B cell (primary cell): ENCODE measurements around the gene USH2A. TPM values are rescaled to one million over a fixed set of nuclear protein-coding genes. Genes with fewer than 3 reads are reported as not detected.

Source experiments
- ATAC-seq: fragments of 200-7000 bp; cut with Tn5 transposase; one replicate; pipeline ENCODE4 v1.10.0; 2021; ENCODE audit warnings: low read depth, mild to moderate bottlenecking, moderate number of reproducible peaks, moderate library complexity
- CTCF ChIA-PET: fragments of 350-600 bp; sonication (Branson Sonifier 250); formaldehyde crosslinking; loops from one replicate; lab custom pipeline; 2021; ENCODE audit warnings: antibody characterized with exemption, inconsistent platforms; lab: Charles Lee
- POLR2A ChIA-PET: fragments of 350-600 bp; sonication (Branson Sonifier 250); formaldehyde crosslinking; loops from one replicate; lab custom pipeline; 2021; ENCODE audit warnings: antibody characterized with exemption; lab: Charles Lee
- DNase-seq: peaks from one replicate; pipeline ENCODE4 v3.0.0; 2013
- H2AFZ ChIP-seq: 2 replicates; pipeline ENCODE4 v1.6.1; 2012; ENCODE audit warnings: mild to moderate bottlenecking, low read depth, low read length; ENCODE audit not compliant: insufficient read depth, poor library complexity, severe bottlenecking
- H3K27ac ChIP-seq, 2 donors: 1 replicate in 1 of 2; 2 replicates in 1 of 2; pipeline ENCODE4 v1.5.1; 2012 to 2013; ENCODE audit warnings: low read length in 2 of 2, mild to moderate bottlenecking in 2 of 2, moderate library complexity in 1 of 2
- H3K27me3 ChIP-seq, 4 experiments: fragments of 200-600 bp in 1 of 4; sonication (generic) in 1 of 4; replicated peaks in 1 of 4; 1 replicate in 2 of 4; 2 replicates in 2 of 4; pipeline versions ENCODE4 v1.6.1 to v1.7.0; 2013 to 2016; ENCODE audit warnings: low read length in 3 of 4, mild to moderate bottlenecking in 2 of 4, mixed read lengths in 1 of 4, moderate library complexity in 1 of 4; ENCODE audit not compliant: insufficient read depth in 4 of 4, control insufficient read depth in 3 of 4; ENCODE audit errors: control extremely low read depth in 1 of 4
- H3K36me3 ChIP-seq, 2 experiments: replicated peaks in 1 of 2; 1 replicate in 1 of 2; 2 replicates in 1 of 2; pipeline versions ENCODE4 v1.6.1 to v1.7.1; 2013; ENCODE audit warnings: low read length in 1 of 2; ENCODE audit not compliant: insufficient read depth in 2 of 2, control insufficient read depth in 1 of 2; ENCODE audit errors: control extremely low read depth in 1 of 2, extremely low read depth in 1 of 2
- H3K4me1 ChIP-seq, 2 donors: fragments of 200-600 bp in 1 of 2; sonication (generic) in 1 of 2; 1 replicate in 1 of 2; 2 replicates in 1 of 2; pipeline versions ENCODE4 v1.5.1 to v1.6.1; 2013 to 2017; ENCODE audit warnings: low read length in 2 of 2; ENCODE audit not compliant: control insufficient read depth in 2 of 2, insufficient read depth in 2 of 2
- H3K4me2 ChIP-seq: replicated peaks from 2 replicates; pipeline ENCODE3; 2012; ENCODE audit warnings: mild to moderate bottlenecking, low read depth, low read length; ENCODE audit not compliant: poor library complexity, severe bottlenecking
- H3K4me3 ChIP-seq, 5 experiments: fragments of 200-600 bp in 1 of 5; sonication (generic) in 1 of 5; 1 replicate in 3 of 5; 2 replicates in 2 of 5; pipeline versions ENCODE4 v1.5.1 to v1.7.0; 2011 to 2016; ENCODE audit warnings: low read length in 4 of 5, mild to moderate bottlenecking in 4 of 5, low read depth in 2 of 5, control low read depth in 1 of 5, moderate library complexity in 1 of 5; ENCODE audit not compliant: insufficient read depth in 1 of 5; ENCODE audit errors: control extremely low read depth in 1 of 5, extremely low read depth in 1 of 5
- H3K79me2 ChIP-seq: fragments of 200-600 bp; sonication (generic); one replicate; pipeline ENCODE4 v1.6.0; 2016; ENCODE audit warnings: low read length; ENCODE audit not compliant: control insufficient read depth, insufficient read depth
- H3K9ac ChIP-seq: fragments of 200-600 bp; sonication (generic); 2 replicates; pipeline ENCODE4 v1.6.1; 2017; ENCODE audit warnings: mild to moderate bottlenecking, low read length, moderate library complexity
- H3K9me3 ChIP-seq, 3 donors: one replicate each; pipeline versions ENCODE4 v1.6.1 to v1.7.1; 2013; ENCODE audit warnings: low read length in 2 of 3; ENCODE audit not compliant: control insufficient read depth in 2 of 3, insufficient read depth in 1 of 3; ENCODE audit errors: control extremely low read depth in 1 of 3
- H4K20me1 ChIP-seq: 2 replicates; pipeline ENCODE4 v1.6.0; 2012; ENCODE audit warnings: mild to moderate bottlenecking, low read length; ENCODE audit not compliant: insufficient read depth, control insufficient read depth, poor library complexity, severe bottlenecking
- H3K27ac Mint-ChIP-seq: one replicate; pipeline ENCODE4 v1.8.0; 2021; ENCODE audit warnings: mixed read lengths
- H3K27me3 Mint-ChIP-seq: one replicate; pipeline ENCODE4 v1.8.0; 2021; ENCODE audit warnings: mixed read lengths
- H3K4me1 Mint-ChIP-seq: one replicate; pipeline ENCODE4 v1.8.0; 2021; ENCODE audit warnings: mixed read lengths
- H3K4me3 Mint-ChIP-seq: one replicate; pipeline ENCODE4 v1.8.0; 2021; ENCODE audit warnings: mixed read lengths
- H3K9me3 Mint-ChIP-seq: one replicate; pipeline ENCODE4 v1.8.0; 2022; ENCODE audit warnings: mixed read lengths; ENCODE audit not compliant: insufficient read depth
- CTCF ChIP-seq: fragments of 200-600 bp; IDR thresholded peaks from one replicate; pipeline ENCODE4 v1.8.0; 2022; ENCODE audit warnings: antibody characterized with exemption, mild to moderate bottlenecking
- EZH2 ChIP-seq: IDR thresholded peaks from 2 replicates; pipeline ENCODE4 v1.6.1; 2012; ENCODE audit warnings: borderline replicate concordance, low read depth, mild to moderate bottlenecking, moderate library complexity, low read length; ENCODE audit not compliant: insufficient read depth, poor library complexity, severe bottlenecking
- WGBS: methylation state at CpG from one replicate; pipeline ENCODE4 v1.1.5; 2013; ENCODE audit warnings: missing lambda C conversion rate; ENCODE audit not compliant: insufficient coverage; 5-methylcytosine and 5-hydroxymethylcytosine counted together
- intact Hi-C: fragments of 100-400 bp; cut with micrococcal nuclease; formaldehyde crosslinking; loops from one replicate; pipeline ENCODE4 v1.10.0; 2022
- polyA plus RNA-seq: library from polyadenylated mRNA; depleted of rRNA; stranded (reverse); fragments of >200 nt; gene quantifications from 2 replicates; pipeline ENCODE4 v1.2.3, GENCODE V29; 2012
- total RNA-seq, 2 donors: library from RNA; stranded (reverse); fragments of 120-200 nt in 1 of 2; gene quantifications; 1 replicate in 1 of 2; 2 replicates in 1 of 2; pipeline versions ENCODE4 v1.2.3 to v1.2.4, GENCODE V29; 2013 to 2022

The USH2A gene
- total and polyA plus RNA-seq, 2 donors (not counting 1 experiment from before 2014, with no cell fraction given) = 0.01 TPM; not detected in 1

- DNase-seq (no peak), ATAC-seq (no peak)
- no peaks in the 10 kb centered on the region for H3K27me3 Mint-ChIP-seq
- Histone ChIP-seq H3K27ac (no peak overlapping the region), H3K4me3 (no peak overlapping the region), H3K9me3 (no peaks in the 10 kb centered on the region), H3K27me3 (no peaks in the 10 kb centered on the region), H3K9ac (no peak overlapping the region), H2AFZ (no peak overlapping the region), H3K36me3 (no peaks in the 10 kb centered on the region), H3K4me1 (no peaks in the 10 kb centered on the region), H4K20me1 (no peaks in the 10 kb centered on the region), H3K79me2 (no peaks in the 10 kb centered on the region), H3K4me2 (no peak overlapping the region)
- CTCF ChIA-PET = no interaction called here
- no peaks in the 10 kb centered on the region for H3K4me1 Mint-ChIP-seq
- no peaks in the 10 kb centered on the region for H3K9me3 Mint-ChIP-seq
- 100% methylated on average over 2 of the region's 4 CpGs for WGBS
- TF ChIP-seq CTCF (no peak), EZH2 (no peak)
- H3K27ac Mint-ChIP-seq = no peak overlapping the region
- POLR2A ChIA-PET = no interaction called here
- intact Hi-C loops = no loop called here
- no peak overlapping the region for H3K4me3 Mint-ChIP-seq
Measured at GRCh38 chr1:215657047-215657446, 766.2 kb downstream of the USH2A start.

- no peak overlapping the region for H3K4me3 Mint-ChIP-seq
- Histone ChIP-seq H3K4me2 (no peak overlapping the region), H3K27me3 (no peaks in the 10 kb centered on the region), H4K20me1 (no peaks in the 10 kb centered on the region), H2AFZ (no peak overlapping the region), H3K9ac (no peak overlapping the region), H3K4me1 (no peaks in the 10 kb centered on the region), H3K4me3 (no peak overlapping the region), H3K36me3 (no peaks in the 10 kb centered on the region), H3K9me3 (peaks cover 0 to 2% (median 0%) of the 10 kb centered on the region in 3 donors), H3K27ac (no peak overlapping the region), H3K79me2 (no peaks in the 10 kb centered on the region)
- no peaks in the 10 kb centered on the region for H3K9me3 Mint-ChIP-seq
- WGBS = 91% methylated on average over 1 of the region's 1 CpG
- TF ChIP-seq CTCF (no peak), EZH2 (no peak)
- ATAC-seq (no peak), DNase-seq (no peak)
- H3K27ac Mint-ChIP-seq = no peak overlapping the region
- ChIA-PET POLR2A (no interaction called here), CTCF (no interaction called here)
- no peaks in the 10 kb centered on the region for H3K4me1 Mint-ChIP-seq
- H3K27me3 Mint-ChIP-seq = no peaks in the 10 kb centered on the region
- intact Hi-C loops = no loop called here
Measured at GRCh38 chr1:215652371-215652770, 770.9 kb downstream of the USH2A start.
